IPS-18c (cell line): ENCODE measurements around the gene KIRREL3.

ENCODE experiments used
- H3K4me3 ChIP-seq: 2 replicates; pipeline ENCODE4 v1.7.0; 2013; ENCODE audit warnings: low read depth, mild to moderate bottlenecking, low read length, moderate library complexity; ENCODE audit not compliant: insufficient read depth
- H3K9me3 ChIP-seq: one replicate; pipeline ENCODE4 v1.6.1; 2013; ENCODE audit warnings: mild to moderate bottlenecking, low read length, moderate library complexity; ENCODE audit not compliant: control insufficient read depth, insufficient read depth

Gene KIRREL3

DNA sequence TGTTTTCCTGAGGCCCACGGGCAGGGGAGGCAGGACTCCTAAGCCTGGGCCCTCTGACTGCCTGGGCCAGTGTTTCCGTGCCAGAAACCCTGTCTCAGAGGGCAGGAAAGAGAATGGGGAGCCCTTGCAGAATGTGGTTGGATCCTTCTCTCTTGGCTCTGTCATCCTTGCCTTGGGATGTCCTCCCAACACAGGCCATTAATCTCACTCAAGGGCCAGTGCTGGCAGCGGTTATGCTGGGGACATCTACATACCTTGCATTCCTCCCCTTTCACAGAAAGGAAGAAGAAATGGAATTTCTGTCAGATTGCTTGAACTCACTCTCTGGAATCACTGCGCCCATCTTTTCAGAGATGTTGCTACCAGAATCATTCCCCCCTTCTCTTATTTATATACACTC, 296.9 kb downstream of the KIRREL3 start:
- H3K9me3 ChIP-seq, result no peaks in the 10 kb centered on the region
- no peak overlapping the region for H3K4me3 ChIP-seq

DNA sequence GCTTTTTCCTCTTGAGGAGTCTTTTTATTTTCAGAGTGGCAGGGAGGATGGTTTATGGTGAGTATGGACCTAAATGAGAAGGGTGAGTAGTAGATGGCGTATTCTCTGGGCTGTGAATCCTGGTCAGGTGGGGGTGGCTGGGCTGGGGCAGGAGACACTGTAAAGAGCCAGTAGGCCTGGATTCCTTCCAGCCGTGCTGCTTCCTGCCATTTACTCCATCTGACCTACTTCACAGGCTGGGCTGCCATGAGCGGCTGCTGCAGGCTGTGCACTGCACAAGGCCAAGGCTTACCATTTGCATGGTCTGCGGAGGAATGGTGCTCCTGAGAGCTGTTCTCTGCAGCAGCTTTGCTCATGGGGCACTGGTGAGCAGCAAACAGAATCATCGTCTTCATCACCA, 297.6 kb downstream of the KIRREL3 start:
- Histone ChIP-seq H3K9me3 (no peaks in the 10 kb centered on the region), H3K4me3 (no peak overlapping the region)

DNA sequence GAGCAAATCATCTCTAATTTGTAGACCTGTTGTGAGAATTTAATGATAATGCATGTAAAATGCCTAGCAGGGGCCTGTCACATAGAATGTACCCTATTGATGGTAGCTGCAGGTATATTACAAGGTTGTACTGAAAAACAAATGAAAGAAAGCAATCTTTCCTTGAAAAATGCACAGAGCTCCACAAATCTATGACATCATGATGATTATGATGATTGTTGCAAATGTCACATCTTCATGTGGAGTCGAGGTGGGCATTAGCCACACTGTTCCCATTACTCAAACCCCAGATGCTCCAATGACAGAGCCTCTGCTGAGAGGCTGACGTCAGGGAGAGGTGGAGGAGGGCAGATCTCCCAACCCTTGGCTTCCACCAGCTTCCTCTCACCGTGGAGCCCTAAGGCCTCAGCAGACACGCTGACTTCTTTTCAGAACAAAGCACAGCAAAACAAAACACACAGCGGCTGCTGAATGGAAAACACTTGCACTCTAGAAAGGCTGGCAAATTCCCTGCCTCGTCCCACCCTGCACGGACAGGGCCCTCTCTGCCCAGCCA, 298.3 kb downstream of the KIRREL3 start:
- Histone ChIP-seq H3K9me3 (no peaks in the 10 kb centered on the region), H3K4me3 (no peak overlapping the region)

DNA sequence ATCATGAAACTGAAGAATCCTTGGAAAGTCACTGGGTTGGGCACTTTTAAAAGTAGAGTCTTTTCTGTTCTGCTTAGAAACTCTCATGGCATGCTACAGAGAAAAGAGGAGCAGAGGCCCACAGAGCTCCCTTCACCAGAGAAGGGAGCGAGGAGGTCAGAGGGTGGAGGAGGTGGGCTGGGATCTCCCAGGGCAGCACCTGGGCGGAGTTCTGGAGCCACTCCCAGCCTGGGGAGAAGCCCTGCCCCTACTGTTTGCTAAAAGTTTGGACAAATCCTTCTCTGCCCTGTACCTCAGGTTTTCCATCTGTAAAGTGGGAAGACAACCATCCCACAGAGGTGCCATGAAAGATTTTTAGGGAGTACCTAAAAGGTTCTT, 299.1 kb downstream of the KIRREL3 start:
- Histone ChIP-seq H3K9me3 (no peaks in the 10 kb centered on the region), H3K4me3 (no peak overlapping the region)

DNA sequence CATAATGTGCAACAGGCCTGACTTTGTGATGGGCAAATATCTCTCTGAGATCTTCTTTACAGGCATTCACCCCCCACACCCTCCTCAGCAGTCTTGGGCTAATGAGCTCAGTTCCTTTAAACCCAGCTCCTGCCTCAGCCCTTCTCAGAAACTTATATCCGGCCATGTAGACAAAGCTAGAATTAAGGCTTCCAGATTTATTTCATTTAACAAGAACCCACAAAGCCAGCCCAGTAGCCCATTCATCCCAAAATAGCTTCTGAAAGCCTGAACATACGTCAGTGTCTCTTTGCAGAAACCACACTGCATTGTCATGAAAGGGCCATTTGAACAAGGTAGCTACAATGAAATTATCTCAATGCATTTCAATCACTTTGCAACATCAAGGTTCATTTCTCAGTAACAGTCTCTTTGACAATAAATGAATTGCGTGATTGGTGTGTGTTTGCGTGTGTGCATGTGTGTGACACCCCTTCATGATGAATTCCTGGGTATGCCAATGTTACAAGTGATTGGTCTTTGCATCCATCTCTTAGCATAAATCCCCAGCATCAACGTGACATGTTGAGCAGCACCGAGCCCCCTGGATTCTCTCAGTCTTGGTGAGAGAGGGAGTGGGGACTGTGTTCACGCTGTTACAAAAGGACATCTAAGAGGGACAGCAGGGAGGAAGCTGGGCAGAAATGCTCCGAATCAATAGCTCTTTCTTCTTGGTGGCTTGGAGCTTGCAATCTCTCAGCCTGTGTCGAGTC, 299.6 kb downstream of the KIRREL3 start:
- no peak overlapping the region for H3K4me3 ChIP-seq
- no peaks in the 10 kb centered on the region for H3K9me3 ChIP-seq

DNA sequence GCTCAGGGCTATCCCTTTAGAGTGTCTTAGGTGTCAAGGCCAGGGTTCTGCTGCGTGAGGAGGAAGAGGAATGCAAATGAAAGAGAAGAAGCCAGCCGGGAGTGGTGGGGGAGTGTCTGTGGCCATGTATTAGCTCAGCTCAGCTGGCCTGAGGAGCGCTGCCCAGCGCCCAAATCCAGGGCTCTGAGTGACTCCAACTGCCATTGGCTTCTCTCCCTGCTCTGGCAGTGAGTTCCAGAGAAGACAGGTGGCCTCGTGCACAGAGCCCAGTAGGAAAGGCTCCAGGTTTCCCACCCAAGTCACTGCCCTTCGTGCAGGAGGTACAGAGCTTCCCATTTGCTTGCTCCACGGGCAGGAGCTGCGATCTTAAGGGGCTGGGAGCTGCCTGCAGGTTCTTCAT, 302.0 kb downstream of the KIRREL3 start:
- H3K4me3 ChIP-seq, result no peak overlapping the region
- no peaks in the 10 kb centered on the region for H3K9me3 ChIP-seq

DNA sequence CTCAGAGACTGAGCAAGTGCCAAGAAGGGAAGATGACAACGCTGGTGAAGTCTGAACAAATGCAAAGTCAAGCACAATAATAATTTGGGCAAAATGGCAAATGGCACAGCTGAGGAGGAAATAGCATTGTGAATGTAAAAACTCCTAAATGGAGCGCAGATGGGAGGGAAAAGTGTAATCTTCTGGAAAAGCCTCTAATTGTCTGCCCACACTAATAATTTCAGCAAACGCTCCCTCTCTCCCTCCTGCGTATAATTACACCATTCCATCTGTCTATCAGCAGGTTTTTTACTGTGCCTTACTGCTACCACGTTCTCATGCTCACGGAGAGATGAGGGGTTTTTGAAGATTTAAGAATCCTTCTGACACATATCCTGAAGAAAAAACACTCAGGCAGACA, 302.6 kb downstream of the KIRREL3 start:
- no peaks in the 10 kb centered on the region for H3K9me3 ChIP-seq
- H3K4me3 ChIP-seq, result no peak overlapping the region

DNA sequence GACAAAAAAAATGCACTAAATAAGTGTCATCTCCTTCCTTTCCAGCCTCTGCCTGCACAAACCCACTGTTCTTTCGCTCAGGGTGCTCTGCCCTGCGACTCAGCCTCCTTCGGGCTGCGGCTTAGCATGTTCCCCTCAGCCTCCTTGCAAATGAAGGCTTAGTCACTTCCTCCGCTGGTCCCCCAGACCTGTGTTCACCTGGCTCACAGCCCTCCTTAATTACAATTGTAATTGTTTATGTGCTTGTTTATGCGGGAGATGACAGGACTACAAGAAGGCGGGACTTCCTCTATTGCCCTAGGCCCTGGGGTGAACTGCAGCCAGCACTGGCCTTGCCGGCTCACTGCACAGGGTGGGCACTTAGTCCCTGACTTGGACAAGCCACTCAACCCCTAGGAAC, 303.6 kb downstream of the KIRREL3 start:
- H3K9me3 ChIP-seq, result no peaks in the 10 kb centered on the region
- no peak overlapping the region for H3K4me3 ChIP-seq

DNA sequence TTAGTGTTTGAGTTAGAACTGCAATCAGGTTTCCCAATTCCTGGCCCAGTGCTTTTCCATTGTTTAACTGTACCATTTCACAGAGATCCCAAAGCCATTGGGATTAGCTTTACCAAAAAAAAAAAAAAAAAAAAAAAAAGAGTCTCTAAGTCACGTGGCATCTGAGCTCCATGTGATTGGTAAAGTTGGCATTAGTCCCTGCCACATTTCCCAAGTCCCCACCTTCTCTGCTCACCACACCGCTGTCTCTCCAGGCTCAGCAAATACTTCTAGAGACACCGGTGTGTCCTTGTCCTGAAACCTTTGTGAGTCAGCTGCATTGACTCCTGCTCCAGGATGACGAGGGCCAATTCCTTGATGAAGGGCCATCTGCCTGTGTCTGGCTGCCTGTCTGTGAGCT, 305.3 kb downstream of the KIRREL3 start:
- no peak overlapping the region for H3K4me3 ChIP-seq
- no peaks in the 10 kb centered on the region for H3K9me3 ChIP-seq

DNA sequence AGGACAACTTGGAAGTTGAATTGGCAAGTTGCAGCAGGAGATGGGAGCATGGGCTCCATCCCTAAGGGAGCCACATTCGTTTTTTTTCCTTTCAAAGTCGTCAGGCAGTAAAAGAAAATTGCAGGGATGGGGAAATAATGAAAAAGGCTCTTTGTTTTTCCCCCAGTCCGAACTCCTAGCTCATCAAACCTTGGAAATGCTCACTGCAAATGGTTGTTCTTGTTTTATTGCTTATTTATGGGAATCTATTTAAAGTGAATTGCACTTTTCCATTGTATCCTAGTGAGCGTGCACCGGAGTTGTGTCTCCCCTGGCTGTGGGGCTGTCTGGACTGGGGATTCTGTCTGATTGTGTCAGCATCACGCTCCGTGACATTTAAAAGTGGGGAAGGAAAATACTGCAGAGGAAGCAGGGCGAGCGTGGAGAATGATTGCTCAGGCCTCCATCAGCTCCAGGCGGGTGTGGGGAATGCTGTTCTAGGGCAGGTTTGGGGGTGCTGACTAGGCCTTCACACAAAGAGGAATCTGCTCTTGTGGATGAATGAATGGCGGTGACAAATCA, 306.4 kb downstream of the KIRREL3 start:
- no peak overlapping the region for H3K4me3 ChIP-seq
- no peaks in the 10 kb centered on the region for H3K9me3 ChIP-seq

DNA sequence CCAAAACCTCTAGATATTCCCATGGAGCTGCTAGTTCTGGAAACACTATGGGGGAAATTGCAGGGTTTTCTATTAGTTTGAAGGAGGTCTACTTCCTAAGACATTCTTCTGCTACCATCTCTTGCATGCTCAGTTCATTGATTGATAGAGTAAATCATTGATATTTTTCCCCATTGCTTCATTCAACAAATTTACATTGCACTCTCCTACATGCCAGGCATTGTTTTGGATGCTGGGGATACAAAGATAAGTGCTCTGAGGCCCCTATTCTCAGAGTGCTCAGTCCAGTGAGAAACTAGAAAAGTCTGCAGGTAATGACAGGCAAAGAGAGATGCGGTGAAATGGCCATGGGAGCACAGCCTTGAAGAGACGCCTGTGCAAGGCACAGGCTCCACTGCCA, 313.1 kb downstream of the KIRREL3 start:
- Histone ChIP-seq H3K9me3 (no peaks in the 10 kb centered on the region), H3K4me3 (no peak overlapping the region)

DNA sequence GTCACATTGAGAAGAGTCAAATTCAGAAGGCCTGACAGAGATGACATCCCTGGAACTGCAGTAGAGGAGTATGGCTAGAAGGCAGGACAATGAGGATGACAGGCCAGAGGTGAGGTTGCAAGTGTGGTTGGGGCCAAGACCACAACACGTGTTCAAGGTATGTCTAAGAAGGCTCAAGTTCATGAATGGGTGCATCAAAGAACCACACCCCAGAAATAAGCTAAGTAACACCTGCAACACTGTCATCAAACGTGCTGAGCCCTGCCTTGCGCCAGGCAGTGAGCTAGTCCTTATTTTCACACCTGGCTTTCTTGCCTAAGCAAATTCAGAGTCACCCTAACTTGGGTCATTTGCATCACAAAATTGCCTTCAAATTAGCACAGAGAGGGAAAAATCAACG, 313.6 kb downstream of the KIRREL3 start:
- H3K4me3 ChIP-seq, result no peak overlapping the region
- H3K9me3 ChIP-seq, result no peaks in the 10 kb centered on the region

DNA sequence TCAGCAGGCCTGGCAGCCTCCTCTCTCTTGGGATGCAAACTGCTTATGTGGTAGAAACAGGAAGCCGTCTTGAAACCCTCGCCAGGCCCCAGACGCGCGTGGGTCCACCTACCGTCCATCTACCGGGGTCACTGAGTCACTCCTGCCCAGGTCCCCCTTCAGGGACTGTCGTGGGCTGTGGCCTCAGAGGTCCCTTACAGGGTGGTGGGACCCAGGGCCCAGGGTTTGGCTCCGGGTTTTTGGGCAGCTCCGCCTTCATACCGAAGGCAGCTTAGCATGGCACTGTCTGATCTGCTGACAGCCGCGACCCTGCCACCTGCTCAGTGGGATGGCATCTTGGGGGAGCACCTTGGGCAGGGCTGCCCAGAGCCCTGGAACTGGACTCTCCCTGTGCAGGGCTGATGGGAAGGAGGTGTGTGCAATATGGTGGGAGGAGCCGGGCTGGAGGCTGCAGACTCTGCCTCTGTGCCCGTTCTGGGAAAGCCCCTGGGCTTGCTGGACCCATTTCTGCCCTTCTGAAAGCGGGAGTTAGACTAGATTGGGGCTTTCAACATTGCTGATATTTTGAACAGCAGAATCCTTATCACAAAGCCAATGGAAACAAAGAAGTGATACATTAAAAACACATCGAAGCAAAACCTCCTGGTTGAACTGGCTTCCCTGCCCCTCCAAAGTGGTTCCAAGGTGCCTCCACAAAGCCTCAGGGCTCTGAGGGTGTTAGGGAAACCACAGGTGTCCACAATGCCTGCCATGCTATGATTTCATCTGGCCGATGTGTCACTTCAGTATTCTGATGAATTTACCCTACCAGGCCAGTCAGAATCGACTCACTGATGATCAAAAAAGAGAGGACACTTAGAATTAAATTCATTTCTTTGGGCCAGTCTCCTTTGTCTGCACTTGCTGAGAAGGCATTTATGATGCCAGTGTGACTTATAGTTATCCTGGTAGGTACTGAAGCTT, 316.5 kb downstream of the KIRREL3 start:
- H3K9me3 ChIP-seq, result no peaks in the 10 kb centered on the region
- H3K4me3 ChIP-seq, result no peak overlapping the region

DNA sequence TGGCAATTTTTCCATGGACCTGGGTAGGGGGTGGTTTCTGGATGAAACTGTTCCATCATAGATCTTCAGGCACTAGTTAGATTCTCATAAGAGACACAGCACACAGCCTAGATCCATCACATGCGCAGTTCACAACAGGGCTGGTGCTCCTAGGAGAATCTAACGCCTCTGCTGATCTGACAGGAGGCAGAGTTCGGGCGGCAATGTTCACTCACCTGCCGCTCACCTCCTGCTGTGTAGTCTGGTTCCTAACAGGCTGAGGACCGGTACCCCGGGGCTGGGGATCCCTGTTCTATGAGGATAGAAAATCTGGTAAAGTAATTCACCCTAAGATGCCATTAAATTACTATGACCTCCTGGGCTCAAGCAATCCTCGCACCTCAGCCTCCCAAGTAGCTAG, 318.0 kb downstream of the KIRREL3 start:
- peaks cover 2% of the 10 kb centered on the region for H3K9me3 ChIP-seq
- no peak overlapping the region for H3K4me3 ChIP-seq

DNA sequence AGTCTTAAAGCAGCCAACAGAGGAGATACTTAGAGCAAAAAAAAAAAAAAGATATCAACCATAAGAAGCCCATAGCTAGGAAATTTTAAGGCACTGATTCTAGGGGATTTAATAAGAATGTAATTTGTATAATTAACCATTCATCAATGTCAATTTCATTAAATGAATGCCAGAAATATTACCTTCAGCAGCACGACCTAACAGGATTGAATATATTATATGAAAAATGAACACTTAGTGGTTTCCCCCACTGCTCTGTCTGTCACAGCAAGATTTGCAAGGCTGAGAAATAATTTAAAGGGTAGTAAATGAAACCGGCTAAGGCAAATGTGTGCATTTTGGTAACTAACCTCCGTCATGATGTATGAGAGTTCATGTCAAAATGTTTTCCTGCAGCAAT, 319.9 kb downstream of the KIRREL3 start:
- Histone ChIP-seq H3K9me3 (peaks cover 2% of the 10 kb centered on the region), H3K4me3 (no peak overlapping the region)

DNA sequence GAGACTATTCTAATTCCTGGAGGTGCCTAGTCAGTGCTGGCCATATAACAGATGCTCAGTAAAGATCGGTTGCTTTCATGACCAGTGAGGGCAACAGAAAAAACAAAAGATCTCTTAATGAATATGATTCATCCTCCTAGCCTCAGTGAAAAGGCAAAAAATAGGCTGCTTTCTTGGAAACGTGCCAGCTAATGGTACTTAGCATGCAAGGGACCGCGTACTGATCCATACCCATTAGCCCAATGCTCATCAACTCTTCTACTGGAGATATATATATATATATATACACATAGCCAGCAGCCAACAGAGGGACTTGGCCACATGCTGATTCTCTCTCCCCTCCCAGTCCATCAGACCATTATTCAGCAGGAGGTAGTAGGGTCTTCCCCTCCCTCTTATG, 320.4 kb downstream of the KIRREL3 start:
- Histone ChIP-seq H3K9me3 (peaks cover 2% of the 10 kb centered on the region), H3K4me3 (no peak overlapping the region)

DNA sequence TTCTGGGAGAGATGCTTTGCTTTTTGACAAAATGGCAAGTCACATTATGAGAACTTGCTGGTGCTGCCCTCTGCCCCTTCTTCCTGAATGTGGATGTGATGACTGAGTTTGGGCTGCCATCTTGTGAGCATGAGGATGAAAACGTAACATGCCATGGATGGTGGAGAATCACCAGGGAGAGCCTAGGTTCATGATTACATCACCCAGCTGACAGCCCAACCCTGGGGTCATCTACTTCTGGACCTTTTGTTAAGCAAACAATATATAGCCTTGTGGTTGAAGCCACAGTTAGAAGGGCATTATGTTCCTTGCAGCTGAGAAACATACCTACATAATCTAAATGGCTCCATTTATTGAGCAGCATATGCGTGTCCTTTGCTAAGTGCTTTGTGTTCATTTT, 321.5 kb downstream of the KIRREL3 start:
- Histone ChIP-seq H3K9me3 (peaks cover 2% of the 10 kb centered on the region), H3K4me3 (no peak overlapping the region)

DNA sequence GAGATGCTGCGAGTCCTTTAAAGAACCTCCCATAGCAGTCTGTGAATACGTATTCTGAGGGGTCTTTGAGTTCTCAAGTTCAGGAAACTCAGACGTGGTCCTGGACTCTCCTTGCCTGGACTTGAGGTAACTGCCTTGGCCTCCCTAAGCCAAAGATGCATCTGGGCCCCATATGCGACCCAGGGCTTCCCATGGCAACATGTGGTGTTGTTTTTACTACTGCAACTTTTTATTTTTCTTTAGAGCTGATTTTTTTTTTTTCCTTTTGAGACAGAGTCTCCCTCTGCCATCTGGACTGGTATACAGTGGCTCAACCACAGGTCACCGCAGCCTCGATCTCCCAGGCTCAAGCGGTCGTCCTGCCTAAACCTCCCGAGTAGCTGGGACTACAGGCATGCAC, 324.0 kb downstream of the KIRREL3 start:
- Histone ChIP-seq H3K4me3 (no peak overlapping the region), H3K9me3 (peaks cover 2% of the 10 kb centered on the region)
